Measurements from ENCODE around the gene BACH2. TPM values are rescaled to one million over a fixed set of nuclear protein-coding genes. Genes with fewer than 3 reads are reported as not detected.

The BACH2 gene
- polyA plus RNA-seq, 1 donor from 2014 or later = 45.5 TPM

GRCh38 chr6:90198758-90199425, 97.8 kb downstream of the BACH2 start:
- no peak overlapping the region for H3K9ac ChIP-seq (ENCODE audit: low read length)
- peaks cover 7% of the 10 kb centered on the region for H3F3A ChIP-seq (ENCODE audit: insufficient read depth, low read length, poor library complexity, severe bottlenecking)
- peaks cover 16% of the 10 kb centered on the region for H3K36me3 ChIP-seq (ENCODE audit: insufficient read depth, low read length)
- H3K9me3 ChIP-seq (ENCODE audit: low read length) = no peaks in the 10 kb centered on the region
- no peak overlapping the region for H3K4me2 ChIP-seq (ENCODE audit: low read length)
- H2AFZ ChIP-seq (ENCODE audit: low read depth, low read length) = no peak overlapping the region
- TF ChIP-seq TAF1 (IDR thresholded peaks at IDR 0.05; ENCODE audit: low read depth) = no peak
- no peak for TF ChIP-seq SMC3 (conservative IDR thresholded peaks at IDR 0.05; ENCODE audit: poor library complexity)
- H3K4me3 ChIP-seq (ENCODE audit: low read length) = no peak overlapping the region
- H4K20me1 ChIP-seq (ENCODE audit: insufficient read depth) = no peaks in the 10 kb centered on the region
- no peaks in the 10 kb centered on the region for H3K9me2 ChIP-seq (ENCODE audit: insufficient read depth, low read length)
- peaks cover 44% of the 10 kb centered on the region for H3K79me2 ChIP-seq (replicated peaks; ENCODE audit: insufficient read depth, low read length)
- H3K27ac ChIP-seq (ENCODE audit: low read length) = no peak overlapping the region
- no peaks in the 10 kb centered on the region for H3K27me3 ChIP-seq (ENCODE audit: insufficient read depth, low read depth, low read length)

- Histone ChIP-seq H3K9me3 (ENCODE audit: low read length) (no peaks in the 10 kb centered on the region), H2AFZ (ENCODE audit: low read depth, low read length) (no peak overlapping the region), H3K9ac (ENCODE audit: low read length) (no peak overlapping the region), H3K36me3 (ENCODE audit: insufficient read depth, low read length) (peaks cover 16% of the 10 kb centered on the region), H3K4me3 (ENCODE audit: low read length) (no peak overlapping the region), H3K79me2 (replicated peaks; ENCODE audit: insufficient read depth, low read length) (peaks cover 40% of the 10 kb centered on the region), H3K9me2 (ENCODE audit: insufficient read depth, low read length) (no peaks in the 10 kb centered on the region), H3K27me3 (ENCODE audit: insufficient read depth, low read depth, low read length) (no peaks in the 10 kb centered on the region), H3K4me2 (ENCODE audit: low read length) (no peak overlapping the region), H3F3A (ENCODE audit: insufficient read depth, low read length, poor library complexity, severe bottlenecking) (peaks cover 7% of the 10 kb centered on the region), H3K27ac (ENCODE audit: low read length) (no peak overlapping the region), H4K20me1 (ENCODE audit: insufficient read depth) (no peaks in the 10 kb centered on the region)
- TF ChIP-seq EP300 (conservative IDR thresholded peaks at IDR 0.05; ENCODE audit: poor library complexity, severe bottlenecking) (no peak), RAD21 (conservative IDR thresholded peaks at IDR 0.05) (no peak), POLR2AphosphoS5 (IDR thresholded peaks at IDR 0.05) (no peak), MXI1 (conservative IDR thresholded peaks at IDR 0.05; ENCODE audit: poor library complexity, severe bottlenecking) (no peak), SMC3 (conservative IDR thresholded peaks at IDR 0.05; ENCODE audit: poor library complexity) (no peak), EZH2 (IDR thresholded peaks at IDR 0.05; ENCODE audit: borderline replicate concordance, insufficient read depth, low read length, poor library complexity, severe bottlenecking) (no peak), TAF1 (IDR thresholded peaks at IDR 0.05; ENCODE audit: low read depth) (no peak)
- TF ChIP-seq, protein P1, sequence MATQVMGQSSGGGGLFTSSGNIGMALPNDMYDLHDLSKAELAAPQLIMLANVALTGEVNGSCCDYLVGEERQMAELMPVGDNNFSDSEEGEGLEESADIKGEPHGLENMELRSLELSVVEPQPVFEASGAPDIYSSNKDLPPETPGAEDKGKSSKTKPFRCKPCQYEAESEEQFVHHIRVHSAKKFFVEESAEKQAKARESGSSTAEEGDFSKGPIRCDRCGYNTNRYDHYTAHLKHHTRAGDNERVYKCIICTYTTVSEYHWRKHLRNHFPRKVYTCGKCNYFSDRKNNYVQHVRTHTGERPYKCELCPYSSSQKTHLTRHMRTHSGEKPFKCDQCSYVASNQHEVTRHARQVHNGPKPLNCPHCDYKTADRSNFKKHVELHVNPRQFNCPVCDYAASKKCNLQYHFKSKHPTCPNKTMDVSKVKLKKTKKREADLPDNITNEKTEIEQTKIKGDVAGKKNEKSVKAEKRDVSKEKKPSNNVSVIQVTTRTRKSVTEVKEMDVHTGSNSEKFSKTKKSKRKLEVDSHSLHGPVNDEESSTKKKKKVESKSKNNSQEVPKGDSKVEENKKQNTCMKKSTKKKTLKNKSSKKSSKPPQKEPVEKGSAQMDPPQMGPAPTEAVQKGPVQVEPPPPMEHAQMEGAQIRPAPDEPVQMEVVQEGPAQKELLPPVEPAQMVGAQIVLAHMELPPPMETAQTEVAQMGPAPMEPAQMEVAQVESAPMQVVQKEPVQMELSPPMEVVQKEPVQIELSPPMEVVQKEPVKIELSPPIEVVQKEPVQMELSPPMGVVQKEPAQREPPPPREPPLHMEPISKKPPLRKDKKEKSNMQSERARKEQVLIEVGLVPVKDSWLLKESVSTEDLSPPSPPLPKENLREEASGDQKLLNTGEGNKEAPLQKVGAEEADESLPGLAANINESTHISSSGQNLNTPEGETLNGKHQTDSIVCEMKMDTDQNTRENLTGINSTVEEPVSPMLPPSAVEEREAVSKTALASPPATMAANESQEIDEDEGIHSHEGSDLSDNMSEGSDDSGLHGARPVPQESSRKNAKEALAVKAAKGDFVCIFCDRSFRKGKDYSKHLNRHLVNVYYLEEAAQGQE (IDR thresholded peaks at IDR 0.05; ENCODE audit: borderline replicate concordance) = no peak
- TF ChIP-seq, protein P2, sequence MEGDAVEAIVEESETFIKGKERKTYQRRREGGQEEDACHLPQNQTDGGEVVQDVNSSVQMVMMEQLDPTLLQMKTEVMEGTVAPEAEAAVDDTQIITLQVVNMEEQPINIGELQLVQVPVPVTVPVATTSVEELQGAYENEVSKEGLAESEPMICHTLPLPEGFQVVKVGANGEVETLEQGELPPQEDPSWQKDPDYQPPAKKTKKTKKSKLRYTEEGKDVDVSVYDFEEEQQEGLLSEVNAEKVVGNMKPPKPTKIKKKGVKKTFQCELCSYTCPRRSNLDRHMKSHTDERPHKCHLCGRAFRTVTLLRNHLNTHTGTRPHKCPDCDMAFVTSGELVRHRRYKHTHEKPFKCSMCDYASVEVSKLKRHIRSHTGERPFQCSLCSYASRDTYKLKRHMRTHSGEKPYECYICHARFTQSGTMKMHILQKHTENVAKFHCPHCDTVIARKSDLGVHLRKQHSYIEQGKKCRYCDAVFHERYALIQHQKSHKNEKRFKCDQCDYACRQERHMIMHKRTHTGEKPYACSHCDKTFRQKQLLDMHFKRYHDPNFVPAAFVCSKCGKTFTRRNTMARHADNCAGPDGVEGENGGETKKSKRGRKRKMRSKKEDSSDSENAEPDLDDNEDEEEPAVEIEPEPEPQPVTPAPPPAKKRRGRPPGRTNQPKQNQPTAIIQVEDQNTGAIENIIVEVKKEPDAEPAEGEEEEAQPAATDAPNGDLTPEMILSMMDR (IDR thresholded peaks at IDR 0.05; ENCODE audit: poor library complexity, severe bottlenecking) = no peak
Measured at GRCh38 chr6:90197854-90198496, 98.7 kb downstream of the BACH2 start.
